Omental fat pad (tissue), 4 donors: Measurements from ENCODE around the gene DNAH10. TPM values are rescaled to one million over a fixed set of nuclear protein-coding genes. Genes with fewer than 3 reads are reported as not detected.

Source experiments
- ATAC-seq: fragments of 150-250 bp; one replicate; pipeline ENCODE4 v1.9.1; 2016; ENCODE audit warnings: mild to moderate bottlenecking, moderate library complexity; ENCODE audit not compliant: low FRiP score
- DNase-seq: peaks from one replicate; pipeline ENCODE4 v3.0.0-alpha.2; 2019; ENCODE audit warnings: low spot score
- total RNA-seq, 4 donors: library from RNA; depleted of rRNA; stranded (reverse); fragments of >200 nt; gene quantifications; one replicate each; pipeline ENCODE4 v1.1.0, GENCODE V29; 2016
- TF ChIP-seq, protein P1 (sequence below), 3 donors: fragments of 450-650 bp; IDR thresholded peaks; one replicate each; pipeline ENCODE4 v1.5.1; 2016 to 2017; ENCODE audit warnings: antibody characterized with exemption in 3 of 3, mild to moderate bottlenecking in 3 of 3, moderate library complexity in 2 of 3

The DNAH10 gene
- total RNA-seq, 4 donors from 2014 or later, result 0.06 to 2.3 (median 0.48) TPM; not detected in 1

DNA sequence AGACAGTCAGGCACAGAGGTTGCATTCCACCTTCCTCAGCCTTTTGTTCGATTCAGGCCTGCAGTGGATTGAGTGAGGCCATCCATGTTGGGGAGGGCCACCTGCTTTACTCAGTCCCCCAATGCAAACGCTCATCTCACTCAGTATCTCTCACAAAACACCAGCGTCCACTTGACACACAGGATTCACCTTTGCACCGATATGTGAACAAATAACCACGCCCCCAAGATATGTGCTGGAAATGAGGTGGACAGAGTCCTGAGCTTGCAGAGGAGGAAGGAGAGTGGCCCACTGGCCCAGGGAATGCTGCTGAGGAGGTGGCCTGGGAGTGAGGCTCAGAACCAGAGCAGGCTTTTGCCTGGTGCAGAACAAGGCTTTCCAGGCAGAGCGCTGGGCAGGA, 60.7 kb downstream of the DNAH10 start:
- DNase-seq, result no peak
- TF ChIP-seq, protein P1, sequence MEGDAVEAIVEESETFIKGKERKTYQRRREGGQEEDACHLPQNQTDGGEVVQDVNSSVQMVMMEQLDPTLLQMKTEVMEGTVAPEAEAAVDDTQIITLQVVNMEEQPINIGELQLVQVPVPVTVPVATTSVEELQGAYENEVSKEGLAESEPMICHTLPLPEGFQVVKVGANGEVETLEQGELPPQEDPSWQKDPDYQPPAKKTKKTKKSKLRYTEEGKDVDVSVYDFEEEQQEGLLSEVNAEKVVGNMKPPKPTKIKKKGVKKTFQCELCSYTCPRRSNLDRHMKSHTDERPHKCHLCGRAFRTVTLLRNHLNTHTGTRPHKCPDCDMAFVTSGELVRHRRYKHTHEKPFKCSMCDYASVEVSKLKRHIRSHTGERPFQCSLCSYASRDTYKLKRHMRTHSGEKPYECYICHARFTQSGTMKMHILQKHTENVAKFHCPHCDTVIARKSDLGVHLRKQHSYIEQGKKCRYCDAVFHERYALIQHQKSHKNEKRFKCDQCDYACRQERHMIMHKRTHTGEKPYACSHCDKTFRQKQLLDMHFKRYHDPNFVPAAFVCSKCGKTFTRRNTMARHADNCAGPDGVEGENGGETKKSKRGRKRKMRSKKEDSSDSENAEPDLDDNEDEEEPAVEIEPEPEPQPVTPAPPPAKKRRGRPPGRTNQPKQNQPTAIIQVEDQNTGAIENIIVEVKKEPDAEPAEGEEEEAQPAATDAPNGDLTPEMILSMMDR (IDR thresholded peaks at IDR 0.05), result no peak
- no peak for ATAC-seq

DNA sequence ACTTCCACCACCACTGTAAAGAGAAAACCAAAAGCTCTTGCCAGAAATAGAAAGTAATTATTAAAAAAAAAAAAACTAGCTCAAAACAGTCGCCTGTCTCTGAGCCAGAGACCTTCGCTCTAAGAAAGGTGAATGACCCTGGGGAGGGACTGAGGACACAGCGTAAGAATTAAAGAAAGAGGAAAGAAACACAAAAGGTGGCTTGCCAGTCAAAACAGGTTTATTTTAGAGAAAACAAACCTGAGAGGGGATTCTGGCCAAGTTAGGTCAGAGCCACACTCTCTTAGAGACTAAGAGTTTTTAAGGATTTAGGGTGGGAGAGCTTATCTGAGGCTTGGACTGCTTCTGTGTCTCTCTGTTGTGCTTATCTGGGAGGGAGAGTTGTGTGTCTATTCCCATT, 66.0 kb downstream of the DNAH10 start:
- no peak for ATAC-seq
- DNase-seq, result no peak
- TF ChIP-seq, protein P1 (IDR thresholded peaks at IDR 0.05), result no peak

DNA sequence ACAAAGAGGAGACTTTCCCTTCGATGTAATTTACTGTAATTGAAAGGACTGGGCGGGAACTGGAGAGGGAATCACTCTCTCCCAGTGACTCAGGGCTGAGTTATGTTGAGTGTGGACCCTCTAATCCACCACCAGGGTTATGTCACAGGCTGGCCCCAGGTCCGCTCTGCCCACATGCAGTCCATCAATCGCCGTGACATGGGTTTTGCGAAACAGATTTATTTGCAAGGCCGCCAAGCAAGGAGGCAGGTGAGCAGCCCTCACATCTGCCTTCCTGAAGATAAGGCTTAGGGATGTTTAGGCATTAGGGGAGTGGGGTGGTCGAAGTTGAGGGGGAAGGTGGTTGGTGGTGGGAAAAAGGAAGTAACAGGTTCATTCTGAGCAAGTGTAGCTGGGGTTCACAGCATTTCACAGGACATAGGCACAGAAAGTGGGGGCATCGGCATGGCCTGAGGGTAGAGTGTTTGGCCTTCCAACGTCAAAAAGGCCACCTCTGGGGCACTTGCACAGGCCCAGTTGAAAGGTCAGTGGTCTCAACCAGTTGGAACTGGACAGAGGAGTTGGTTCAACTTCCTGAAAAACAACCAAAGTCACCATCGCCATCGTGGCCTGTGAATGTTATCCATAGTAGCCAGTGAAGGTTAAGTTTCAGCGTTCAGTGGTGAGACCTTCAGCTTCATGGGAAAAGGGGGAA, 66.9 kb downstream of the DNAH10 start:
- TF ChIP-seq, protein P1 (IDR thresholded peaks at IDR 0.05), result no peak
- DNase-seq (no peak), ATAC-seq (no peak)

DNA sequence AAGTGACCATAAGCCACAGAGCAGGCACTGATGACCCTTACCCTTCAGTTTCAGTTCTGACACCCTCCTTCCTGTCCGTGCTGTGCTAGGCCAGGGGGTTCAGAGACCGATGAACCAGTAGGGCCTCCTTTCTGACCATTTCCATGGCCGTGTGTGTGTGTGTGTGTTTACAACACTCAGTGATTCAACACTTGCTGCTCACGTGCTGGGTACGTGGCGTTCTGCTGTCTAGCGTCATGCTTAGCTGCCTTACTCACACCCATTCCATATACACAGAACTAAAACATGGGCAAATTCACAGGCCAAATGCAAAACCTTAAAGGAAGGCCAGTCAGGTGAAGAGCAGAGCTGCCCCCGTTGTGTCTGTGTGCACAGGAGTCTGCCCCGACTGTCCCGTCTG, 67.5 kb downstream of the DNAH10 start:
- ATAC-seq (no peak), DNase-seq (no peak)
- TF ChIP-seq, protein P1 (IDR thresholded peaks at IDR 0.05), result no peak

DNA sequence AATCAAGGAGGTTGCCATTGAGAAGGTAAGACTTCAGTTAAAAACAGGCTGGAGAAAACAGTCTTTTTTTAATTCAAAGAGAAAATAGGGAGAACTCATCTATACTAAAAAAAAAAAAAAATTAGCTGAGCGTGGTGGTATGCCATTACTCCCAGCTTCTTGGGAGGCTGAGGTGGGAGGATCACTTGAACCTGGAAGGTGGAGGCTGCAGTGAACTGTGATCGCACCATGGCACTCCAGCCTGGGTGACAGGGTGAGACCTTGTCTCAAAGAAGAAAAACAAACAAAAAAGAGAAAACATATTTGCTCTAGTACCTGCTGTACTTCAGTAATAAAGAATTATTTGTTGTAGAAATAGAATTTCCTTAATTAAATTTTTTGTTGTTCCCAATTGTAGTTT, 68.6 kb downstream of the DNAH10 start:
- no peak for ATAC-seq
- no peak for DNase-seq
- TF ChIP-seq, protein P1 (IDR thresholded peaks at IDR 0.05), result no peak

DNA sequence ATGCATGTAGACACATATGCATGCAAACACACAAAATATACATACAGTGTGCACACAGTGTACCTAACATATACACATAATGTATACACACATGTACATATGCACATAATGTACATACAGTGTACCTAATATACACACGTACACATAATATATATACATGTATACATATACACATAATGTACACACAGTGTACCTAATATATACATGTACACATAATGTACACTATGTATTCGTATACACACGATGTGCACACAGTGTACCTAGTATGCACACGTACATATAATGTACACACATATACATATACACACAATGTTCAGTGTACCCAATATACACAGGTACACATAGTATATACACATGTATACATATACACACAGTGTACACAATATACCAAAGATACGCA, 70.0 kb downstream of the DNAH10 start:
- DNase-seq (no peak), ATAC-seq (no peak)
- TF ChIP-seq, protein P1 (IDR thresholded peaks at IDR 0.05), result no peak

DNA sequence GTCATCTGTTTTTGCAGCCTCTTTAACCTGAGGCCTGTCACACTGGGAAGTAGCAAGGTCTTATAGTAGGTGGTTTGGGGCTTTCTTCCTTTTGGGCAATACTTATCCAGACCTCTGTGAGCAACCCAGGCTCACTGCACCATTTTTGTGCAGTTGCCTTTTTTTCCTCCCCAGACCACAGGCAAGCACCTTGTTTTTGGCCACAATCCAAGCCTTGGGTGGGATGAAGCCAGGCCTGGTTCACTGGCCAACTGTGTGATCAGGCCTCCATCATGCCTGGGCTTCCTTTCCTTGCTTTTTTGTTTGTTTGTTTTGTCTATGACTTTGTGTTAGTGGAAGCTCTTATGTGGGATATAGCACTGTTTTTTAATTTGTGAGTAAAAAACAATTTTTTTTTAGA, 71.7 kb downstream of the DNAH10 start:
- TF ChIP-seq, protein P1 (IDR thresholded peaks at IDR 0.05), result no peak
- ATAC-seq (no peak), DNase-seq (no peak)
